Amniotic epithelial cell (primary cell): ENCODE data around the gene PCDHB16.
"Not testable (repeated sequence)": the region's sequence is repeated elsewhere in the genome, so short reads cannot be mapped to it uniquely, and the experiment has no call there.

ENCODE experiments used
- DNase-seq: peaks from one replicate; pipeline ENCODE4 v3.0.0-alpha.2; 2010; ENCODE audit warnings: low read depth

The PCDHB16 gene

GRCh38 chr5:141184117-141184855, 2.1 kb downstream of the PCDHB16 start:
- not testable (repeated sequence) for DNase-seq

GRCh38 chr5:141186897-141187512, 4.8 kb downstream of the PCDHB16 start, which contains the start of gene PCDHB9:
PCDHB9 (plus strand) TSS chr5:141187161; CDS start chr5:141187319, 158 bp downstream.
- no peak for DNase-seq

- not testable (repeated sequence) for DNase-seq
Measured at GRCh38 chr5:141188682-141189081, 6.5 kb downstream of the PCDHB16 start.

GRCh38 chr5:141189131-141189530, 6.9 kb downstream of the PCDHB16 start:
- DNase-seq: not testable (repeated sequence)

- peak; percentile 10 for DNase-seq
Measured at GRCh38 chr5:141192110-141192725, 10.0 kb downstream of the PCDHB16 start, which contains the start of gene PCDHB10. PCDHB10 (plus strand) TSS chr5:141192353; CDS start chr5:141192553, 200 bp downstream.

GRCh38 chr5:141194332-141194731, 12.1 kb downstream of the PCDHB16 start:
- not testable (repeated sequence) for DNase-seq

GRCh38 chr5:141196363-141196762, 14.2 kb downstream of the PCDHB16 start:
- DNase-seq: no peak

GRCh38 chr5:141199359-141200235, 17.4 kb downstream of the PCDHB16 start, which contains the start of gene PCDHB11:
PCDHB11 (plus strand) TSS chr5:141199627; CDS start chr5:141199775, 148 bp downstream.
- DNase-seq: no peak

GRCh38 chr5:141201126-141201525, 18.9 kb downstream of the PCDHB16 start:
- not testable (repeated sequence) for DNase-seq

- not testable (repeated sequence) for DNase-seq
Measured at GRCh38 chr5:141201646-141202045, 19.5 kb downstream of the PCDHB16 start.

GRCh38 chr5:141208478-141208877, 26.3 kb downstream of the PCDHB16 start, which contains the start of gene PCDHB12:
PCDHB12 (plus strand) TSS chr5:141208719; CDS start chr5:141208908, 189 bp downstream.
- DNase-seq: no peak

GRCh38 chr5:141210281-141210680, 28.1 kb downstream of the PCDHB16 start:
- not testable (repeated sequence) for DNase-seq

- DNase-seq: not testable (repeated sequence)
Measured at GRCh38 chr5:141210849-141211248, 28.7 kb downstream of the PCDHB16 start.

GRCh38 chr5:141213656-141214339, 31.6 kb downstream of the PCDHB16 start, which contains the start of gene PCDHB13:
PCDHB13 (plus strand) TSS chr5:141213919; CDS start chr5:141214124, 205 bp downstream.
- DNase-seq: peak; percentile 19

- DNase-seq: not testable (repeated sequence)
Measured at GRCh38 chr5:141214583-141214982, 32.4 kb downstream of the PCDHB16 start.

- not testable (repeated sequence) for DNase-seq
Measured at GRCh38 chr5:141215504-141215903, 33.3 kb downstream of the PCDHB16 start.

- not testable (repeated sequence) for DNase-seq
Measured at GRCh38 chr5:141216035-141216434, 33.8 kb downstream of the PCDHB16 start.

- peak; percentile 15 for DNase-seq
Measured at GRCh38 chr5:141223112-141223783, 41.1 kb downstream of the PCDHB16 start, which contains the start of gene PCDHB14. PCDHB14 (plus strand) TSS chr5:141223343; CDS start chr5:141223506, 163 bp downstream.

- DNase-seq: not testable (repeated sequence)
Measured at GRCh38 chr5:141224844-141225243, 42.7 kb downstream of the PCDHB16 start.

- DNase-seq: not testable (repeated sequence)
Measured at GRCh38 chr5:141225421-141225820, 43.2 kb downstream of the PCDHB16 start.
